ENCODE data around the gene TMX4.

GRCh38 chr20:8039042-8039441, 19.5 kb upstream of the TMX4 start:
- TF ChIP-seq FOS (IDR thresholded peaks at IDR 0.05; ENCODE audit: low read depth, low read length) = no peak
- no peak for TF ChIP-seq CTCF (conservative IDR thresholded peaks at IDR 0.05; ENCODE audit: low read depth, low read length)
- no peak for TF ChIP-seq BHLHE40 (IDR thresholded peaks at IDR 0.05; ENCODE audit: low read depth, low read length)
- no peak for TF ChIP-seq POLR2A (IDR thresholded peaks at IDR 0.05; ENCODE audit: low read depth, low read length)
- TF ChIP-seq ELK1 (IDR thresholded peaks at IDR 0.05; ENCODE audit: borderline replicate concordance, low read depth, low read length) = no peak
- TF ChIP-seq USF2 (IDR thresholded peaks at IDR 0.05; ENCODE audit: low read depth, low read length) = no peak
- no peak for TF ChIP-seq MAFK (IDR thresholded peaks at IDR 0.05; ENCODE audit: low read depth, low read length)
- TF ChIP-seq CEBPB (IDR thresholded peaks at IDR 0.05; ENCODE audit: low read depth, low read length) = no peak
- TF ChIP-seq RFX5 (IDR thresholded peaks at IDR 0.05; ENCODE audit: low read depth, low read length) = no peak
- TF ChIP-seq RAD21 (IDR thresholded peaks at IDR 0.05; ENCODE audit: low read length) = no peak
- TF ChIP-seq RCOR1 (IDR thresholded peaks at IDR 0.05; ENCODE audit: insufficient replicate concordance, low read length) = no peak

Measured in IMR-90 (cell line).